ENCODE results near the gene DIDO1. TPM values are rescaled to one million over a fixed set of nuclear protein-coding genes. Genes with fewer than 3 reads are reported as not detected.
"Not testable (repeated sequence)": the region's sequence is repeated elsewhere in the genome, so short reads cannot be mapped to it uniquely, and the experiment has no call there.

The DIDO1 gene
- polyA plus RNA-seq, 2 of the 4 experiments (the other 2 are of a cell fraction), result 12.6 to 14.8 TPM

DNA sequence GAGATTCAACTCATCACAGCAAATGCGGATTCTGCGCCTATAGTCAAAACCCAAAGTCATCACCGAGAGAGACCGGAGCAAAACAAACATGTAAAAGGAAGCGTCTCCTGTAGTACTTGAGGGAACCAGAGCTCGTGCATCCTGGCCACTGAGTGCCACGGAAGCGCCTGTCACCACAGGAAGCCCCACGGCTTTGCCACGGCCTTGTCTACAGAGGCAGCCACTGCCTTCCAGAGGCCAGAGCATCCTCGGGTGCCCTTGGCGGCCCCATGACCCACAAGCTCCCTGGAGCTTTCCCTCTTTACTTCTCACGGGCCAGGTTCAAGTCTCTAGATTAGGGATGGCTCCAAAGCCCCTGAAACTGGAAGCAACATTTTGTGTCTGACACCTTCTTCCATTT lies 72.2 kb downstream of the DIDO1 start:
- ATAC-seq, result no peak
- no peak overlapping the region for H3K27ac ChIP-seq
- no peaks in the 10 kb centered on the region for H3K4me1 ChIP-seq
- H3K9me3 ChIP-seq, result no peaks in the 10 kb centered on the region
- TF ChIP-seq HOXB5 (CRISPR knock-in tag; IDR thresholded peaks at IDR 0.05), result no peak
- TF ChIP-seq RCOR1 (IDR thresholded peaks at IDR 0.05; ENCODE audit: low read depth, low read length), result no peak
- TF ChIP-seq, protein P1, sequence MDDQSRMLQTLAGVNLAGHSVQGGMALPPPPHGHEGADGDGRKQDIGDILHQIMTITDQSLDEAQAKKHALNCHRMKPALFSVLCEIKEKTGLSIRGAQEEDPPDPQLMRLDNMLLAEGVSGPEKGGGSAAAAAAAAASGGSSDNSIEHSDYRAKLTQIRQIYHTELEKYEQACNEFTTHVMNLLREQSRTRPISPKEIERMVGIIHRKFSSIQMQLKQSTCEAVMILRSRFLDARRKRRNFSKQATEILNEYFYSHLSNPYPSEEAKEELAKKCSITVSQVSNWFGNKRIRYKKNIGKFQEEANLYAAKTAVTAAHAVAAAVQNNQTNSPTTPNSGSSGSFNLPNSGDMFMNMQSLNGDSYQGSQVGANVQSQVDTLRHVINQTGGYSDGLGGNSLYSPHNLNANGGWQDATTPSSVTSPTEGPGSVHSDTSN (IDR thresholded peaks at IDR 0.05), result no peak
- TF ChIP-seq, protein P2, sequence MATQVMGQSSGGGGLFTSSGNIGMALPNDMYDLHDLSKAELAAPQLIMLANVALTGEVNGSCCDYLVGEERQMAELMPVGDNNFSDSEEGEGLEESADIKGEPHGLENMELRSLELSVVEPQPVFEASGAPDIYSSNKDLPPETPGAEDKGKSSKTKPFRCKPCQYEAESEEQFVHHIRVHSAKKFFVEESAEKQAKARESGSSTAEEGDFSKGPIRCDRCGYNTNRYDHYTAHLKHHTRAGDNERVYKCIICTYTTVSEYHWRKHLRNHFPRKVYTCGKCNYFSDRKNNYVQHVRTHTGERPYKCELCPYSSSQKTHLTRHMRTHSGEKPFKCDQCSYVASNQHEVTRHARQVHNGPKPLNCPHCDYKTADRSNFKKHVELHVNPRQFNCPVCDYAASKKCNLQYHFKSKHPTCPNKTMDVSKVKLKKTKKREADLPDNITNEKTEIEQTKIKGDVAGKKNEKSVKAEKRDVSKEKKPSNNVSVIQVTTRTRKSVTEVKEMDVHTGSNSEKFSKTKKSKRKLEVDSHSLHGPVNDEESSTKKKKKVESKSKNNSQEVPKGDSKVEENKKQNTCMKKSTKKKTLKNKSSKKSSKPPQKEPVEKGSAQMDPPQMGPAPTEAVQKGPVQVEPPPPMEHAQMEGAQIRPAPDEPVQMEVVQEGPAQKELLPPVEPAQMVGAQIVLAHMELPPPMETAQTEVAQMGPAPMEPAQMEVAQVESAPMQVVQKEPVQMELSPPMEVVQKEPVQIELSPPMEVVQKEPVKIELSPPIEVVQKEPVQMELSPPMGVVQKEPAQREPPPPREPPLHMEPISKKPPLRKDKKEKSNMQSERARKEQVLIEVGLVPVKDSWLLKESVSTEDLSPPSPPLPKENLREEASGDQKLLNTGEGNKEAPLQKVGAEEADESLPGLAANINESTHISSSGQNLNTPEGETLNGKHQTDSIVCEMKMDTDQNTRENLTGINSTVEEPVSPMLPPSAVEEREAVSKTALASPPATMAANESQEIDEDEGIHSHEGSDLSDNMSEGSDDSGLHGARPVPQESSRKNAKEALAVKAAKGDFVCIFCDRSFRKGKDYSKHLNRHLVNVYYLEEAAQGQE (IDR thresholded peaks at IDR 0.05), result no peak
- TF ChIP-seq GATA3 (IDR thresholded peaks at IDR 0.05; ENCODE audit: borderline replicate concordance), result no peak
- TF ChIP-seq, protein P3, sequence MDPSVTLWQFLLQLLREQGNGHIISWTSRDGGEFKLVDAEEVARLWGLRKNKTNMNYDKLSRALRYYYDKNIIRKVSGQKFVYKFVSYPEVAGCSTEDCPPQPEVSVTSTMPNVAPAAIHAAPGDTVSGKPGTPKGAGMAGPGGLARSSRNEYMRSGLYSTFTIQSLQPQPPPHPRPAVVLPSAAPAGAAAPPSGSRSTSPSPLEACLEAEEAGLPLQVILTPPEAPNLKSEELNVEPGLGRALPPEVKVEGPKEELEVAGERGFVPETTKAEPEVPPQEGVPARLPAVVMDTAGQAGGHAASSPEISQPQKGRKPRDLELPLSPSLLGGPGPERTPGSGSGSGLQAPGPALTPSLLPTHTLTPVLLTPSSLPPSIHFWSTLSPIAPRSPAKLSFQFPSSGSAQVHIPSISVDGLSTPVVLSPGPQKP (IDR thresholded peaks at IDR 0.05; ENCODE audit: low read depth, low read length), result no peak
- TF ChIP-seq JUNB (IDR thresholded peaks at IDR 0.05), result no peak
- TF ChIP-seq ESRRA (IDR thresholded peaks at IDR 0.05; ENCODE audit: borderline replicate concordance, low read length), result no peak
- TF ChIP-seq, protein P4, sequence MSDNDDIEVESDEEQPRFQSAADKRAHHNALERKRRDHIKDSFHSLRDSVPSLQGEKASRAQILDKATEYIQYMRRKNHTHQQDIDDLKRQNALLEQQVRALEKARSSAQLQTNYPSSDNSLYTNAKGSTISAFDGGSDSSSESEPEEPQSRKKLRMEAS (IDR thresholded peaks at IDR 0.05), result no peak
- TF ChIP-seq, protein P5, sequence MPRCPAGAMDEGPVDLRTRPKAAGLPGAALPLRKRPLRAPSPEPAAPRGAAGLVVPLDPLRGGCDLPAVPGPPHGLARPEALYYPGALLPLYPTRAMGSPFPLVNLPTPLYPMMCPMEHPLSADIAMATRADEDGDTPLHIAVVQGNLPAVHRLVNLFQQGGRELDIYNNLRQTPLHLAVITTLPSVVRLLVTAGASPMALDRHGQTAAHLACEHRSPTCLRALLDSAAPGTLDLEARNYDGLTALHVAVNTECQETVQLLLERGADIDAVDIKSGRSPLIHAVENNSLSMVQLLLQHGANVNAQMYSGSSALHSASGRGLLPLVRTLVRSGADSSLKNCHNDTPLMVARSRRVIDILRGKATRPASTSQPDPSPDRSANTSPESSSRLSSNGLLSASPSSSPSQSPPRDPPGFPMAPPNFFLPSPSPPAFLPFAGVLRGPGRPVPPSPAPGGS (IDR thresholded peaks at IDR 0.05), result no peak
- no peak for TF ChIP-seq NFE2L2 (conservative IDR thresholded peaks at IDR 0.05; ENCODE audit: low read length)
- no peak for TF ChIP-seq CEBPB (IDR thresholded peaks at IDR 0.05)
- TF ChIP-seq TP53 (CRISPR knock-in tag; IDR thresholded peaks at IDR 0.05), result no peak
- no peak for TF ChIP-seq FOSB (CRISPR knock-in tag; IDR thresholded peaks at IDR 0.05)
- H3K4me2 ChIP-seq, result no peak overlapping the region
- CTCF ChIA-PET, result interaction anchor here (0.7 to 2.7 kb wide), 4 partner anchors 17 to 155 kb away, joined by 3 to 7 read pairs (median 3); no protein-coding TSS in a partner anchor
- 93% methylated on average over 13 of the region's 13 CpGs for whole genome bisulfite sequencing (ENCODE audit: missing lambda C conversion rate)
- POLR2A ChIA-PET, result no interaction called here
- H3K4me3 ChIP-seq, result no peak overlapping the region
- FAIRE-seq, result no peak
- DNase-seq (ENCODE audit: low read depth in 1 of 2, low spot score in 1 of 2), result no peak

DNA sequence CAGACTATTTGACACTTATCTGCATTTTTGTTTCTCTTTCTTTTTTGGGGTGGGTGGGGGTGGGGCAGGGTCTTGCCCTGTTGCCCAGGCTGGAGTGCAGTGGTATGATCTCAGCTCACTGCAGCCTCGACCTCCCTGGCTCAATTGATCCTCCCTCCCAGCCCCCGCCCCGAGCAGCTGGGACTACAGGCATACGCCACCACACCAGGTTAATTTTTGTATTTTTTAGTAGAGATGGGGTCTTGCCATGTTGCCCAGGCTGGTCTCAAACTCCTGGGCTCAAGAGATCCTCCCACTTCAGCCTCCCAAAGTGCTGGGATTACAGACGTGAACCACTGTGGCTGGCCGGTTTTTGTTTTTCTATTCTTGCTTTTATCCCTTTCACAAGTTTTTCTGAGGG lies 73.0 kb downstream of the DIDO1 start:
- ATAC-seq; H3K4me1 ChIP-seq; FAIRE-seq; H3K27ac ChIP-seq; H3K4me2 ChIP-seq; POLR2A ChIA-PET; DNase-seq (ENCODE audit: low read depth in 1 of 2, low spot score in 1 of 2); H3K4me3 ChIP-seq; H3K9me3 ChIP-seq: not testable (repeated sequence)
- 85% methylated on average over 3 of the region's 6 CpGs for WGBS (ENCODE audit: missing lambda C conversion rate)
- CTCF ChIA-PET, result interaction anchor here (2.7 kb wide), 1 partner anchor 156 kb away, joined by 7 read pairs; no protein-coding TSS in a partner anchor

DNA sequence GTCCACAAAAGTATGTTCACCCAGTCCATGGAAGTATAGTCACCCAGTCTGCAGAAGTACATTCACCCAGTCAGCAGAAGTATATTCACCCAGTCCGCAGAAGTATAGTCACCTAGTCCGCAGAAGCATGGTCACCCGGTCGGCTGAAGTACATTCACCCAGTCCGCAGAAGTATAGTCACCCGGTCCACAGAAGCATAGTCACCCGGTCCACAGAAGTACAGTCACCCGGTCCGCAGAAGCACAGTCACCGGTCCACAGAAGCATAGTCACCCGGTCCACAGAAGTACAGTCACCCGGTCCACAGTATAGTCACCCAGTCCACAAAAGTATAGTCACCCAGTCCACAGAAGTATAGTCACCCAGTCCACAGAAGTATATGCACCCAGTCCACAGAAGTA lies 73.5 kb downstream of the DIDO1 start:
- ATAC-seq (no peak), DNase-seq (ENCODE audit: low read depth in 1 of 2, low spot score in 1 of 2) (no peak), FAIRE-seq (no peak)
- WGBS (ENCODE audit: missing lambda C conversion rate), result 89% methylated on average over 12 of the region's 12 CpGs
- Histone ChIP-seq H3K9me3 (no peaks in the 10 kb centered on the region), H3K4me3 (no peak overlapping the region), H3K27ac (no peak overlapping the region), H3K4me2 (no peak overlapping the region), H3K4me1 (no peaks in the 10 kb centered on the region)
- CTCF ChIA-PET, result no interaction called here
- no peak for TF ChIP-seq ZNF302 (CRISPR knock-in tag; IDR thresholded peaks at IDR 0.05)
- no peak for TF ChIP-seq FOSL2 (IDR thresholded peaks at IDR 0.05)
- TF ChIP-seq FOSL2 (CRISPR knock-in tag; IDR thresholded peaks at IDR 0.05), result no peak
- TF ChIP-seq ZFP36 (IDR thresholded peaks at IDR 0.05; ENCODE audit: borderline replicate concordance, partially characterized antibody), result no peak
- no peak for TF ChIP-seq ZSCAN20 (CRISPR knock-in tag; IDR thresholded peaks at IDR 0.05)
- TF ChIP-seq, protein P6, sequence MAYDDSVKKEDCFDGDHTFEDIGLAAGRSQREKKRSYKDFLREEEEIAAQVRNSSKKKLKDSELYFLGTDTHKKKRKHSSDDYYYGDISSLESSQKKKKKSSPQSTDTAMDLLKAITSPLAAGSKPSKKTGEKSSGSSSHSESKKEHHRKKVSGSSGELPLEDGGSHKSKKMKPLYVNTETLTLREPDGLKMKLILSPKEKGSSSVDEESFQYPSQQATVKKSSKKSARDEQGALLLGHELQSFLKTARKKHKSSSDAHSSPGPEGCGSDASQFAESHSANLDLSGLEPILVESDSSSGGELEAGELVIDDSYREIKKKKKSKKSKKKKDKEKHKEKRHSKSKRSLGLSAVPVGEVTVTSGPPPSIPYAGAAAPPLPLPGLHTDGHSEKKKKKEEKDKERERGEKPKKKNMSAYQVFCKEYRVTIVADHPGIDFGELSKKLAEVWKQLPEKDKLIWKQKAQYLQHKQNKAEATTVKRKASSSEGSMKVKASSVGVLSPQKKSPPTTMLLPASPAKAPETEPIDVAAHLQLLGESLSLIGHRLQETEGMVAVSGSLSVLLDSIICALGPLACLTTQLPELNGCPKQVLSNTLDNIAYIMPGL (CRISPR knock-in tag; IDR thresholded peaks at IDR 0.05; ENCODE audit: borderline replicate concordance), result no peak
- TF ChIP-seq HEYL (CRISPR knock-in tag; IDR thresholded peaks at IDR 0.05), result no peak
- no peak for TF ChIP-seq RFX5 (IDR thresholded peaks at IDR 0.05)
- POLR2A ChIA-PET, result no interaction called here

All from A549 (cell line).